KOPT-K1 (cell line): ENCODE data around the gene SFTPB.
A peak's percentile ranks its signal among the peaks of the same experiment; 100 is the strongest.

Source experiments
- H3K27ac ChIP-seq: fragments of 200-600 bp; sonication (generic); 2 replicates; pipeline ENCODE4 v1.5.1; 2016; ENCODE audit warnings: antibody characterized with exemption, mild to moderate bottlenecking, low read depth, low read length; ENCODE audit not compliant: poor library complexity, severe bottlenecking
- H3K36me3 ChIP-seq: fragments of 200-600 bp; sonication (generic); 2 replicates; pipeline ENCODE4 v1.5.1; 2017; ENCODE audit warnings: antibody characterized with exemption, mild to moderate bottlenecking, low read length, moderate library complexity; ENCODE audit not compliant: insufficient read depth
- H3K9me3 ChIP-seq: fragments of 200-600 bp; sonication (generic); 2 replicates; pipeline ENCODE4 v1.5.1; 2017; ENCODE audit warnings: antibody characterized with exemption, low read length, mild to moderate bottlenecking; ENCODE audit not compliant: insufficient read depth, poor library complexity, severe bottlenecking

Gene SFTPB

DNA sequence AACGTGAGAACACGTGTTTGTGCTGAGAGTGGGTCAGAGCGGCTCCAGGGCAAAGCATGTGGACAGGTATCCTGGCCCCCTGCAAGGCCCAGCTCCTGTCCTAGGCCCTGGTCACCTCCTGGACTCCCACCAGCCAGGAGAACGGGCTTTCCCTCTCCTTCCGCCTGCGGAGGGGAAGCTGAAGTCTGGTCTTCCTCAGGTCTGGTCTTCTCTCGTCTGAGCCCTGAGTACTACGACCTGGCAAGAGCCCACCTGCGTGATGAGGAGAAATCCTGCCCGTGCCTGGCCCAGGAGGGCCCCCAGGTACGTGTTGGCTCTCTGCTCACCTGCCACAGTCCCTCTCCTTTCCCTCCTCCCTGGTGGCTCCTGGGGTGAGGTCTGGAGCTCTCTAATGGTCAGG lies 27.1 kb upstream of the SFTPB start:
- Histone ChIP-seq H3K27ac (no peak overlapping the region), H3K9me3 (no peaks in the 10 kb centered on the region), H3K36me3 (no peaks in the 10 kb centered on the region)

DNA sequence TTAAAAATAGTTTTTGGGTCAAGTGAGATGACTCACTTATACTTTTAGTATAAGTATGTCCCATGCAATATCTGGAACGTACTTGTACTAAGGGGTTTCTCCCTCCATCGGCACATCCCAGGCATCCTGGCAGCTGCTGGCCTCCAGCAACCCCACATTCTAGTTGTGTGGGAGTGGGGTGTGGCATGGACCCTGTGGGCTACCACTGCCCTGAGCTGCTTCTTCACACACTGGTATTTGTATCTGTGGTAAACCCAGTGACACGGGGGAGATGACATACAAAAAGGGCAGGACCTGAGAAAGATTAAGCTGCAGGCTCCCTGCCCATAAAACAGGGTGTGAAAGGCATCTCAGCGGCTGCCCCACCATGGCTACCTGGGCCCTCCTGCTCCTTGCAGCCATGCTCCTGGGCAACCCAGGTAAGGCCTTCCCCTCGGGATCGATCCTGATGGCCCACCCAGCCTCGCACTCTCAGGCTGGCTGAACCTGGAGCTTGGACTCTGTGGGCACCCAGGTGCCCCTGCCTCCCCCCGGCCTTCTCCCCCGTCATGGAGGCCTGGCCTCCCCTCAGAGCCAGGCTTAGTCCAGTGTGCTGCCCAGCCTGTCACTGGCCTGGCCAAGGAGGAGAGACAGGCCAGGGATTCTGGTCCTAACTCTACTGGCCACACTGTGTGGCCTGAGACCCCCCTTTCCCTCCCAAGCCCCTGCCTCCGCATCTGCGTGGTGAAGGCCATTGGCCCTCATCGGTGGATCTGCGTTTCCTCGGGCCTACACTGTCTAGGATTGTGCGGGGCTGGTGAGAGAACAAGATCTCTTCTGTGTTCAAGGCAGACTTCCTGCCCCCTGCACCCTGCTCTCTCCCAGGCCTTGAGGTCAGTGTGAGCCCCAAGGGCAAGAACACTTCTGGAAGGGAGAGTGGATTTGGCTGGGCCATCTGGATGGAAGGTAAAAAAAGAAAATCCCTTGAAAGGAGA lies 26.3 kb upstream of the SFTPB start, which contains the start of gene GNLY:
Gene GNLY (plus strand): TSS at position 307 of the 974 bp plus-strand sequence. CDS start 61 bp downstream, at position 368.
- no peak within 1 kb of the TSS for H3K27ac ChIP-seq
- H3K9me3 ChIP-seq = no peaks in the 10 kb centered on the region
- no peaks in the 10 kb centered on the region for H3K36me3 ChIP-seq

DNA sequence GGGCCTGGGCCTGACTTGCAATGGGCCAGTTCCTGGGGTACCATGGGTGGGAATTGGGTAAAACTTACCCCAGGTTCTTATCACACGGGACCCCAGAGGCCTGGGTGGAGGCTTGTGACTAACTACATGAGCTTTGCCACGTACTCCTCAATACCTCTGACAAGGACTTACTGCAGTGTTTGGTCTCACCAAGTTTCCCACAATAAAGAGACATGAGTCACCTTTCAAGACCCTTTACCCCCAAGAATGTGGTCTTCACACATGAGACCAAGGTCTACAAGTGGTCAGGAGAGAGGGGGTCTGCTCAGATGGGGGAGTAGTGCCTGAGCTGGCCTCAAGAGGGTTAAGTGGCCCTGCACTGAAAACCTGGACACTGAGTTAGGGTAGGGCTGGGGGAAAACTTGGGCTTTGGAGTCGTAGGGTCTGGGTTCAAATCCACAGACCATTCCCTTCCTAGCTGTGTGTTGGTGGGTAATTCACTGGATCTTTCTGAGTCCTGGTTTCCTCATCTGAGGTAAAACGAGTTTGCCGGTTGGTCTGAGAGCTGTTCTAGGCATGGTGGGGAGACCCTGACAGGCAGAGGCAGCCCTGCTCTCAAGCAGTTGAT lies 24.1 kb upstream of the SFTPB start:
- Histone ChIP-seq H3K9me3 (no peaks in the 10 kb centered on the region), H3K36me3 (no peaks in the 10 kb centered on the region), H3K27ac (no peak overlapping the region)

DNA sequence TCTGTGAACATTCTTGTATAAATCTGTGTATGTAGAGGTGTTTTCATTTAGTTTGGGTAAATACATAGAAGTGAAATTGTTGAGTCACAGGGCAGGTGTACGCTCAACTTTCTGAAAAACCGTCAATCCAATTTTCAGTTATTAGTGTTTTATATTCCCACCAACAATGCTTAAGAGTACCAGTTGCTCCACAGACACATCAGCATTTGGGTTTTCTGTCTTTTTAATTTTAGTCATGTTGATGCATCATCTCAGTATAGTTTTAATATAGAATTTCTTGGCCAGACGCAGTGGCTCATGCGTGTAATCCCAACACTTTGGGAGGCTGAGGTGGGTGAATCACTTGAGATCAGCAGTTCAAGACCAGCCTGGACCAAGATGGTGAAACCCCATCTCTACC lies 22.9 kb upstream of the SFTPB start:
- no peaks in the 10 kb centered on the region for H3K9me3 ChIP-seq
- no peaks in the 10 kb centered on the region for H3K36me3 ChIP-seq
- H3K27ac ChIP-seq = no peak overlapping the region

DNA sequence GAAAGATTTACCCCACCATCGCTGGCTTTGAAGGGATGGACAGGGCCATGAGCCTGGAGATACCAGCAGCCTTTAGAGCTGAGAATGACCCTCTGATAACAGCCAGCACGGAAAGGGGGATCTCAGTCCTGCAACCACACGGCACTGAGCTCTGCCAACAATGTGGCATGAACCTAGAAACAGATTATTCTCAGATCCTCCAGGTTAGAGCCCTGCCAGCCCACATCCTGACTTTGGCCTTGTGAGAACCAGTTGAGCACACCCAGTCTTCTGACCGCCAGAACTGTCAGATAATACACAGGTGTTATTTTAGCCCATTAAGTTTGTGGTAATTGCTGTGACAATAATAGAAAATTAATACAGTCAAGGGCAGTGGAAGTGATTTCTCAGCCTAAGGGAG lies 16.8 kb upstream of the SFTPB start:
- H3K36me3 ChIP-seq = no peaks in the 10 kb centered on the region
- H3K9me3 ChIP-seq = no peaks in the 10 kb centered on the region
- peak overlapping the region; percentile 23 for H3K27ac ChIP-seq

DNA sequence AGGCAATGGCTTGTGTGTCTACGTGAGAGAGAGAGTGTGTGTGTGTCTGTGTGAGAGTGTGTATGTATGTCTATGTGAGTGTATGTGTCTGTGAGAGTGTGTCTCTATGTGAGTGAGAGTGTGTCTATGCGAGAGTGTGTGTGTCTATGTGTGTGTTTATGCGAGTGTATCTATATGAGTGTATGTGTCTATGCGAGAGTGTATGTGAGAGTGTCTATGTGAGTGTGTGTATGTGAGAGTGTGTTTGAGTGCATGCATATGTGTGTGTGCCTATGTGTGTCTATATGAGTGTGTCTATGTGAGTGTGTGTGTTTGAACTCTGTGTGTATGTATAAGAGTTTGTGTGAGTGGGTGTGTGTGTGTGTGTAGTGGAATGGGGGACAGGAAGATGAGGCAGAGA lies 16.4 kb upstream of the SFTPB start:
- H3K36me3 ChIP-seq = no peaks in the 10 kb centered on the region
- peak overlapping the region; percentile 23 for H3K27ac ChIP-seq
- no peaks in the 10 kb centered on the region for H3K9me3 ChIP-seq

DNA sequence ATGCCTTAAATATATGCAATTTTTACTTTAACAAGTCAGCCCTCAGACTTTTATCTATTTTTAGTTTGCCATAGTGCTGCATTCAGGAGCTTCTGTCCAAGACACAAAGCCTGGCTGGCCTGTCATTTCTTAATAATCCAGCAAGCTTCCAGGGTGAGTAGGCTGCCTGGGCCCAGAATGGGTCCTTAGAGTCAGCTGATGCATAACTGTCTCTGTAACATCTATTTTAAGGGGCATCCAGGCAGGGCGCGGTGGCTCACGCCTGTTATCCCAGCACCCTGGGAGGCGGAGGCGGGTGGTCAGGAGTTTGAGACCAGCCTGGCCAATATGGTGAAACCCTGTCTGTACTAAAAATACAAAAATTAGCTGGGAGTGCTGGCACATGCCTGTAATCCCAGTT lies 14.4 kb upstream of the SFTPB start:
- H3K27ac ChIP-seq = no peak overlapping the region
- no peaks in the 10 kb centered on the region for H3K36me3 ChIP-seq
- H3K9me3 ChIP-seq = no peaks in the 10 kb centered on the region

DNA sequence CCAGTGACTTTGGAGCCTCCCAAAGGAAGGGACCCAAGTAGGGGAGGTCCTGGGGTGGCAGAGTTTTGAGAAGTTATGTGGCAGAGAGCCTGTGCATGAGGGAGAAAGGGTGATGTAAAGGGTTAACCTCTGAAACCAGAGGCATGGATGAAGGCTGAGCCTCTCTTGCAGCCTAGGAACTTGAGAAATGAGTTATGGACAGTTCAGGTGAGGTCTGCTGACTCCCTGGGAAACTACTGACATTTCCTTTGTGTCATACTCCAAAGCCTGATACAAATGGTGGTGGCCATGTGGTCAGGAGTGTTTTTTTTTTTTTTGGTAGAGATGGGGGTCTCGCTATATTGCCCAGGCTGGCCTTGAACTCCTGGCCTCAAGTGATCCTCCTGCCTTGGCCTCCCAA lies 13.8 kb upstream of the SFTPB start:
- Histone ChIP-seq H3K36me3 (no peaks in the 10 kb centered on the region), H3K9me3 (no peaks in the 10 kb centered on the region), H3K27ac (no peak overlapping the region)

DNA sequence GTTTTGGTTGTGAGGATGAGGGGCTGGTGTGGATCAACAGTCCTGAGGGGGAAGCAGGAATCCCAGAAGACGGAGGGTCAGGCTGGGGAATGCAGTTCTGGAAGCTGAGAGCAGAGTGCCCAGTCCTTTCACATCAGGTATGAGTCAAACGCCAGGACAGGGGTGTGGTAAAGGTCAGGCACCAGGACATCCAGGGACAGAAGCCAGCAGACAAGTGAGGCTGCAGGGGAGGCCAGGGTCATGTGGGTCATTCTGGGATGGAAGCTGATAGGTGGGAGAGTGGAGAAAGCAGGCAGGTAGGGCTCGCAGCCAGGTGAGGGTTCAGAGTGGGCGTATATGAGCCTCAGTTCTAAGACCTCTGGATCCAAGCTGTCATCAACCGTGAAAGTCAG lies 13.4 kb upstream of the SFTPB start:
- H3K36me3 ChIP-seq = no peaks in the 10 kb centered on the region
- H3K27ac ChIP-seq = no peak overlapping the region
- H3K9me3 ChIP-seq = no peaks in the 10 kb centered on the region

DNA sequence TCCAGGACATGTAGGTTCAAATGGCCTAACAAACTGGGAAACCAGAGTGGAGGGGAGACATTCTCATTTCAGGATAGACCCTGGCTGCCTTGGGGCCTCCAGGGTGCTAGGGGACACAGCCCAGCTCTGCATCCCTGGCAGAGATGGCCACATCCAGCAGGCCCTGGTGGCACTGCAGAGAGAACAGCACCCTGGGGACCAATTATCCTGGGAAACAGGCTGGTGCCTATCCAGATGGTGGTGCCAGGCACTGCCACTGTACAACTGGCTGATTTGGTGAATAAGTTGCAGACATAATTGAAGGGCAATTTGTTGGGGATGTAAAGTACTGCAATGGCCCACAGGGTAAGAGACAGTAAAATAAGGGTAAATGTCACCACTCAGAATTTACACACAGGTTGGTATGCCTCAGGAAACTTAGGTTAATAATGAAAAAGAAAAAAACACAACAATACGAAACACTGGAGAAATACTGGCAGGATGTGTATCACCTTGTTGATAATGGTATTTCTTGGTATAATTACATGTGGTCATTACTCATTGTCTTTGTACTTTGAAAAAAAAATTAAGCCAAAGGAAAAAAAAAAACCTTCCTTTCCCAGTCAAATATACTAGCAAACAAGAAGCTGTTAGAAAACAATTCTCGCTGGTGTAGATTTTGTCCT lies 12.8 kb upstream of the SFTPB start:
- Histone ChIP-seq H3K9me3 (no peaks in the 10 kb centered on the region), H3K27ac (no peak overlapping the region), H3K36me3 (no peaks in the 10 kb centered on the region)

DNA sequence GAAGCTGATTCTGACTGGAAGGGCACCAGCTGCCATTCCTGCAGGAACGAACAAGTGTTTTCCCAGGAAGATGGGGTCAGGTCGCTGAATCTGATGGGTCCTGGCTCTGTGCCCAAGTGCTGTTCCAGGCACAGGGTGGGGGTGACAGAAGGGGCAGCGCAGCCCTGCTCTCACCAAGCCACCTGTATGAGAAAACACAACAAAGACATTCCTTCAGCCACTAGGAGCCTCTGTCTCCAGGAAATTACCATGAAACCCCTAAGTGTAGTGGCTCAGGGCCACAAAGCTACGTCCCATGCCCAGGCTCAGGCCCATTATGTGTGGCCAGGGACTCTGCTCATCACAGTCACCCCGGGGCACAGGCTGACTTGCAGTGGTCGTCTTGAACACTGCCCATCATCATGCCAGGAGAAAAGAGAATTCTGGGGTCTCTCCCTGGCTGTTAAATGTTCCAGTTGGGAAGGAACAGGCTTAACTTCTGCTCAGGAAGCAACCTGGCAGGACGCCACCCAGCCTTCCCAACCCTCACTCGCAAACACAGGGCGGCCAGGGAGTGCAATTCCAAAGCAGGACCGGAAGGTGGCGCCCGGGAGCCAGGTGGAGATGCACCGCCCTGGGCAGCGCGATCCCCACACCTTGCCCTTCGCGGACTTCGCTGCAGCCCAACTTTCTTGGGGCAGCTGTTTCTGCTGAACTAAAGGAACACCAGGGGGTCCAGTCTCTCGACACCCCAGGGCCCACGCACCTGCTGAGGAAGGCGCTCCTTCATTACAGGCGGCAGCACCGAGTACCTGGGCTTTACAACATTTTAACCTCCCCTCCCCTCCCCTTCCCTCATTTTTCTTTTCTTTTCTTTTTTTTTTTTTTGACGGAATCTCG lies 11.0 kb upstream of the SFTPB start:
- no peaks in the 10 kb centered on the region for H3K9me3 ChIP-seq
- H3K36me3 ChIP-seq = no peaks in the 10 kb centered on the region
- H3K27ac ChIP-seq = no peak overlapping the region

DNA sequence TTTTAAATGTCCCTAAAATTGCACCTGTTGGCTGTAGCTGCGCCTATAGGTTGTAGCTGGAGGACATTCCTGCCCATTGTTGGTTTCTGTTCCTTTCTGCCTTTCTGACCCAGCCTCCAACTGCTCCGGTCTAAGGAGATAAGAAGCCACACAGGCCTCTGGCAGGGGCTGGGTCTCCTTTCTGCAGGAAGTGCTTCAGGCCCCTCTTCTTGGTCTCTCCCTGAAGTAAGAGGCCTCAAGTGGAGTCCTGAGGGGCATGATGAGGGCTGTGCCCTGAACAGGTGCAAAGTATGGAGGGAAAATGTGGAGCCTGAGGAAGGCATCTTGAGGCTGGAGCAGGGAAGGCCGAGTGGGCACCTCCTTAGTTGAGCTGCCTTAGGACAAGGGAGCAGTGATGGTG lies 10.4 kb upstream of the SFTPB start:
- Histone ChIP-seq H3K27ac (no peak overlapping the region), H3K36me3 (no peaks in the 10 kb centered on the region), H3K9me3 (no peaks in the 10 kb centered on the region)

DNA sequence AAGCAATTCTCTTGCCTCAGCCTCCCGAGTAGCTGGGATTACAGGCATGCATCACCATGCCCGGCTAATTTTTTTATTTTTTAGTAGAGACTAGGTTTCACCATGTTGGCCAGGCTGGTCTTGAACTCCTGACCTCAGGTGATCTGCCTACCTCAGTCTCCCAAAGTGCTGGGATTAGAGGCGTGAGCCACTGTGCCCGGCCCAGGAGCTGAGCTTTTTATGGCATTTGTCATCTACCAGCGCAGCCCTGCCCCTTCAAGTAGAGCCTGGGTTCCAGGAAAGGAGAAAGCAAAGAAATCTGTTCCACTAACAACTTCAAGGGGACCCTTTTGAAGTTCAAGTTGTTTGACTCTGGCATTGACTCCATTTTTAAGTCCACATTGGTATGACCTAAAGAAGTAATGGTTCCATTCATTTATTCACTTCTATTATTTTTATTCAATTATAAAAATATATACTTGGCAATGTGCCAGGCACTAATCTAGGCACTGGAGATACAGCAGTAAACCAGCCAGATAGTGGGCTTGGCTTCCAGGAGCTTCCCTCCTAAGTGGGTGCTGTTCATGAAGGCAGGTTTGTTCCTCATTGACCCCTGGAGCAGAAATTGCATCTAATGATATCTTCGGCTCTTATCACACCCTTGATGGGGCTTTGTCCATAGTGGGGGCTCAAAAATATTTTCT lies 8.0 kb upstream of the SFTPB start:
- H3K27ac ChIP-seq = no peak overlapping the region
- no peaks in the 10 kb centered on the region for H3K9me3 ChIP-seq
- no peaks in the 10 kb centered on the region for H3K36me3 ChIP-seq

DNA sequence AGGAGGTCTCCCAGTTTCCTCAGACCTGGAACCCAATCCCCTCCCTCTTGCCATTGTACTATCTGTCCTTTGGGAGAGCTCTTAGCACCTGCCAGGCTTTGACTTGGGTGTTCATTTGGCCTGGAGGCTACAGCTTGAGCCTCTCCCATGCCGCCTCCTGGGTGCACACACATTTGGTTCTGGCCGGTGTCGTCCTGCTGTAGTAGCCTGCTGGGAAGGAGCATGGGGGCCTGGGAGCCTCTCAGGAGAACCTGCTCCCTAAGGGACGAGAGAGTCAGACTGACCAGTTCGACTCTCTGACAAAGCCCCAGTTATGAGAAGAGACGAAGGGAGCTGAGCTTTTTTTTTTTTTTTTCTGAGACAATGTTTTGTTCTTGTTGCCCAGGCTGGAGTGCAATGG lies 7.4 kb upstream of the SFTPB start:
- Histone ChIP-seq H3K36me3 (no peaks in the 10 kb centered on the region), H3K27ac (no peak overlapping the region), H3K9me3 (no peaks in the 10 kb centered on the region)
